PC-3 (cell line): ENCODE results near the gene ZNF221. TPM values are rescaled to one million over a fixed set of nuclear protein-coding genes. Genes with fewer than 3 reads are reported as not detected.

Experiments used
- ATAC-seq: fragments of 200-7000 bp; cut with Tn5 transposase; 2 replicates; pipeline ENCODE4 v1.9.1; 2020; ENCODE audit warnings: mild to moderate bottlenecking, moderate library complexity
- Bru-seq: library from RNA; stranded (reverse); fragments of 400-500 nt; gene quantifications from one replicate; lab custom pipeline; 2021; lab: Mats Ljungman, UMichigan
- BruChase-seq, 2 experiments: library from RNA; stranded (reverse); fragments of 400-500 nt; gene quantifications; one replicate each; lab custom pipeline; 2021; lab: Mats Ljungman, UMichigan
- BruUV-seq: library from RNA; stranded (reverse); fragments of 400-500 nt; replicated peaks from 2 replicates; lab custom pipeline; 2021; lab: Mats Ljungman, UMichigan
- CTCF ChIA-PET: fragments of 300-600 bp; sonication (Branson Sonifier 250); formaldehyde crosslinking; loops from one replicate; lab custom pipeline; 2022; ENCODE audit warnings: antibody characterized with exemption; lab: Charles Lee
- POLR2A ChIA-PET: fragments of 300-600 bp; sonication (Branson Sonifier 250); formaldehyde crosslinking; loops from one replicate; lab custom pipeline; 2022; ENCODE audit warnings: antibody characterized with exemption; ENCODE audit not compliant: unreplicated experiment; lab: Charles Lee
- DNase-seq: peaks from one replicate; pipeline ENCODE4 v3.0.0-alpha.2; 2015
- H2AFZ ChIP-seq: fragments of 300-600 bp; sonication (generic); 2 replicates; pipeline ENCODE4 v1.6.0; 2016; ENCODE audit warnings: antibody characterized with exemption, low read length
- H3F3A ChIP-seq: fragments of 300-600 bp; sonication (generic); one replicate; pipeline ENCODE4 v1.6.0; 2017; ENCODE audit warnings: antibody characterized with exemption, low read length, control low read depth, mild to moderate bottlenecking; ENCODE audit not compliant: unreplicated experiment
- H3K27ac ChIP-seq: fragments of 300-600 bp; sonication (generic); 2 replicates; pipeline ENCODE4 v1.5.1; 2016; ENCODE audit warnings: mild to moderate bottlenecking, low read length
- H3K27me3 ChIP-seq: fragments of 300-600 bp; sonication (generic); 2 replicates; pipeline ENCODE4 v1.6.1; 2016; ENCODE audit warnings: low read length, mixed read lengths
- H3K36me3 ChIP-seq: fragments of 300-600 bp; sonication (generic); 2 replicates; pipeline ENCODE4 v1.6.1; 2016; ENCODE audit warnings: low read depth, mixed run types, low read length, mixed read lengths
- H3K4me1 ChIP-seq: fragments of 300-600 bp; sonication (generic); 2 replicates; pipeline ENCODE4 v1.5.1; 2016; ENCODE audit warnings: low read length; ENCODE audit not compliant: insufficient read depth
- H3K4me2 ChIP-seq: fragments of 300-600 bp; sonication (generic); 2 replicates; pipeline ENCODE4 v1.6.0; 2016; ENCODE audit warnings: low read length
- H3K4me3 ChIP-seq: fragments of 300-600 bp; sonication (generic); 2 replicates; pipeline ENCODE4 v1.5.1; 2016; ENCODE audit warnings: mild to moderate bottlenecking, low read length, mixed read lengths
- H3K79me2 ChIP-seq: fragments of 300-600 bp; sonication (generic); 2 replicates; pipeline ENCODE4 v1.6.1; 2017; ENCODE audit warnings: low read length, mixed read lengths
- H3K9ac ChIP-seq: fragments of 300-600 bp; sonication (generic); 2 replicates; pipeline ENCODE4 v1.6.0; 2016; ENCODE audit warnings: mild to moderate bottlenecking, low read length
- H3K9me2 ChIP-seq: fragments of 300-600 bp; sonication (generic); replicated peaks from 2 replicates; pipeline ENCODE4 v1.6.1; 2016; ENCODE audit warnings: mixed run types, low read length, mixed read lengths
- H3K9me3 ChIP-seq: fragments of 300-600 bp; sonication (generic); 2 replicates; pipeline ENCODE4 v1.6.1; 2016; ENCODE audit warnings: low read length, mixed read lengths
- H4K20me1 ChIP-seq: fragments of 300-600 bp; sonication (generic); 2 replicates; pipeline ENCODE4 v1.6.1; 2016; ENCODE audit warnings: low read length, mixed read lengths
- EZH2 ChIP-seq: fragments of 300-600 bp; sonication (generic); IDR thresholded peaks from one replicate; pipeline ENCODE4 v1.6.1; 2017; ENCODE audit warnings: antibody characterized with exemption, mild to moderate bottlenecking, low read length; ENCODE audit not compliant: unreplicated experiment
- EZH2phosphoT487 ChIP-seq: fragments of 300-600 bp; sonication (generic); IDR thresholded peaks from 2 replicates; pipeline ENCODE4 v1.6.1; 2018; ENCODE audit warnings: mild to moderate bottlenecking, antibody characterized with exemption, low read length, borderline replicate concordance
- intact Hi-C: fragments of 100-400 bp; cut with micrococcal nuclease; formaldehyde crosslinking; loops from 2 replicates; pipeline ENCODE4 v1.9.0; 2023
- long read RNA-seq: library from polyadenylated mRNA; unstranded; transcript quantifications from one replicate; pipeline ENCODE4 v2.0.0, GENCODE V29; 2021; ENCODE audit not compliant: unreplicated experiment
- total RNA-seq: library from RNA; depleted of rRNA; stranded (reverse); fragments of >200 nt; gene quantifications from 2 replicates; pipeline ENCODE4 v1.2.3, GENCODE V29; 2014; rRNA removed
- TF ChIP-seq, protein P1 (sequence below): fragments of 300-600 bp; sonication (generic); conservative IDR thresholded peaks from 2 replicates; pipeline ENCODE4 v1.5.1; 2017; ENCODE audit warnings: antibody characterized with exemption, low read depth, mild to moderate bottlenecking, low read length

ZNF221 gene
- total RNA-seq, result 0.55 and 2.1 TPM in 2 replicates
- Bru-seq, nascent RNA, result percentile 46 among the genes with signal in this experiment
- percentile 41 among the genes with signal in this experiment for BruChase-seq, experiment 1, labeled RNA remaining after a 6-hour chase
- percentile 51 among the genes with signal in this experiment for BruChase-seq, experiment 2, labeled RNA remaining after a 2-hour chase
- long read RNA-seq, partial matches to known transcripts, result 0 of 1 reads
- long read RNA-seq, other reads (novel, unspliced or antisense), result 0 of 1 reads

DNA sequence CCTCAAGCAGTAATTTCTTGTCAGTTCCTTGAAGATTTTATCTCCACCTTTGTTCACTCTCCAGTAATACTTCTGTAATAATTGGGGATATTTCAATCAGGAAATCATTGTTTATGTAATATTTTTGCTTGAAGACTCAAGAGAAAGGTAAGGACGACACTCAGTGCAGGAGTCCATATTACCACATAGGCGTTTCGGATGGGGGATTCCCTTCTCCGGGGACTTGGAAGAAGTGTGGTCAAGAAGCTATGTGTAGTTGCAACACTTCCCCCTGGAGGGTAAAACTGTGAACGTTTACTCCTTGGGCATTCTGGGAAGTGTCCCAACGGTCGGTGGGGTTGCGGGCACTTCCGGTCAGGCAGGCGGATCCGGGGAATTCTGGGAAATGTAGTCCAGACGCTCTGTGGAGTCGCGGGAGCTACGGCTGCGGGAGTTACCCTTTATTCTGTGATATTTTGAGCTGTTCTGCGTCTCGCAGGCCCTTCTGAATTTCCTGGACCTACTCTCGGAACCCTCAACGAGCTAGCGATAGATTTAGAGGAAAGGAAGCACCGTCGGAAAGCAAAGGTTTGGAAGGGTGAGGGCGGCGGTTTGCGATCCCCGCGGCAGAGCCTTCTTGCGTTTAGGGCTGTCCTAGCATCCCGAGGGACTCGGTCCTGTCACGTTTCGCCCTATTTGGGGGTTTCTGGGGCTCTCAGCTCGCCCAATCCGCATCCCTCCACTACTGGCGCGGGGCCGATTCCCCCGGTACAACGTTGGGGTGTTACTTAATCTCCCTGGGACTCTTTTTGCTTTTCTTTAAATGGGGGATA lies at the start of gene ZNF221:
ZNF221 (plus strand) TSS at position 395 of the 812 bp plus-strand sequence. CDS start 11,499 bp downstream, outside the sequence.
- Histone ChIP-seq H3K9ac (peak within 1 kb of the TSS; percentile 61), H3K9me2 (no peaks in the 10 kb centered on the region), H3K4me1 (no peaks in the 10 kb centered on the region), H2AFZ (peak within 1 kb of the TSS; percentile 96), H3K79me2 (no peaks in the 10 kb centered on the region), H3F3A (no peaks in the 10 kb centered on the region), H3K4me3 (peak within 1 kb of the TSS; percentile 85), H3K4me2 (peak within 1 kb of the TSS; percentile 97), H3K27me3 (no peaks in the 10 kb centered on the region), H4K20me1 (no peaks in the 10 kb centered on the region), H3K9me3 (no peaks in the 10 kb centered on the region), H3K36me3 (no peaks in the 10 kb centered on the region), H3K27ac (no peak within 1 kb of the TSS)
- intact Hi-C loops, result loop anchor here (2.0 to 10.0 kb wide), 2 partner anchors 16 to 144 kb away; partner anchors contain the start of genes ZNF224 and ZNF45
- POLR2A ChIA-PET, result interaction anchor here (0.7 kb wide), 1 partner anchor 191 kb away, joined by 4 read pairs; no protein-coding TSS in a partner anchor
- CTCF ChIA-PET, result interaction anchor here (1.0 kb wide), 1 partner anchor 16 kb away, joined by 4 read pairs; the partner anchor contains the start of gene ZNF45
- ATAC-seq (peak; percentile 96), DNase-seq (peak; percentile 93)
- BruUV-seq, result TSS peak; percentile 82
- TF ChIP-seq, protein P1, sequence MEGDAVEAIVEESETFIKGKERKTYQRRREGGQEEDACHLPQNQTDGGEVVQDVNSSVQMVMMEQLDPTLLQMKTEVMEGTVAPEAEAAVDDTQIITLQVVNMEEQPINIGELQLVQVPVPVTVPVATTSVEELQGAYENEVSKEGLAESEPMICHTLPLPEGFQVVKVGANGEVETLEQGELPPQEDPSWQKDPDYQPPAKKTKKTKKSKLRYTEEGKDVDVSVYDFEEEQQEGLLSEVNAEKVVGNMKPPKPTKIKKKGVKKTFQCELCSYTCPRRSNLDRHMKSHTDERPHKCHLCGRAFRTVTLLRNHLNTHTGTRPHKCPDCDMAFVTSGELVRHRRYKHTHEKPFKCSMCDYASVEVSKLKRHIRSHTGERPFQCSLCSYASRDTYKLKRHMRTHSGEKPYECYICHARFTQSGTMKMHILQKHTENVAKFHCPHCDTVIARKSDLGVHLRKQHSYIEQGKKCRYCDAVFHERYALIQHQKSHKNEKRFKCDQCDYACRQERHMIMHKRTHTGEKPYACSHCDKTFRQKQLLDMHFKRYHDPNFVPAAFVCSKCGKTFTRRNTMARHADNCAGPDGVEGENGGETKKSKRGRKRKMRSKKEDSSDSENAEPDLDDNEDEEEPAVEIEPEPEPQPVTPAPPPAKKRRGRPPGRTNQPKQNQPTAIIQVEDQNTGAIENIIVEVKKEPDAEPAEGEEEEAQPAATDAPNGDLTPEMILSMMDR, result peak; percentile 53
- TF ChIP-seq EZH2, result no peak

DNA sequence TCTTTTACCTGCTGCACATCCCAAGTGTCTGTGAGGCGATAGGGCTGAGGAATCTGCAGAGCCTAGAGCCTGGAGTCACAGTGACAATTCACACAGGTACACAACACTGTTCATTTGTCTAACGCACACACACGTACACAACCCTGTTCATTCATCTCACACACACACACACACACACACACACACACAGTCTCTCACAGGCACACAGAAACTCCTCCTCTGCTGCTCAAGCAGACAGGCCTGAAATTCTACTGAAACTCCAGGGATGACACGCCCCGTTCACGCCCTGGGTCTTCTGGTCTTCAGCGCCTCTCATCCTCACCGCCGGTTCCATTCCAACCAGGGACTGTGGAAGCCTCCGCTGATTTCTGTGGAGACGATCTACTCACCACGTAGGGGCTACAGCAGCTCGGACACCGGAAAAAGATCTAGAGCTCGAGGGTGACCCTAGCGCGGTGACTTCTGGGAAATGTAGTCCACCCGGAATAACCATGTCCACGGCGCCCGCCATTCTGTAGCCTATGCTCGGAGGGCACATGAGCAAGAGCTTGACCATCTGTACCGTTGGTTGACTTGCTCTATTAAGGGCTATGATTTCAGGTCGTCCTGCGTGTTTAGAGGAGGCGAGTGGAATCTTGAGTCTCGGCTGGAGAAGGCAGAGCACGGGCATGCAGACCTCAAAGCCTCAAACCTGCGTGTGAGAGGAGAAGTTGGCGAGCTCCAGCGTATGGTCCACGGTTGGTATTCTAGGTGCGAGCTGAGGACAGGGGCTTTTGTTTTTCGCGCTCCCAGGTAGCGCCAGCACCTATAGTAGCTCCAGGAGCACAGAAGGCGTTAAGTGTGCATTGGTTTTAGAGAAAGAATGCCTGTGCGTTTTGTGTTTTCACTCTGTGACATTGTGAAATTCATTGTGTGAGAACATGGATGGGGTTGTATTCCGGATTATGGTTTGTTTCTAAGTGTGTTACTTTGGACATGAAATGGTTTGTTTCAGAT lies 49.3 kb upstream of the ZNF221 start:
- H3F3A ChIP-seq, result no peaks in the 10 kb centered on the region
- no peak overlapping the region for H2AFZ ChIP-seq
- no peaks in the 10 kb centered on the region for H3K27me3 ChIP-seq
- no peaks in the 10 kb centered on the region for H3K79me2 ChIP-seq
- ChIA-PET CTCF (no interaction called here), POLR2A (no interaction called here)
- no peaks in the 10 kb centered on the region for H3K9me3 ChIP-seq
- H3K4me3 ChIP-seq, result no peak overlapping the region
- no peak overlapping the region for H3K9ac ChIP-seq
- H4K20me1 ChIP-seq, result no peaks in the 10 kb centered on the region
- no TSS peak for BruUV-seq
- no peaks in the 10 kb centered on the region for H3K4me1 ChIP-seq
- no peak for TF ChIP-seq EZH2
- TF ChIP-seq, protein P1, result no peak
- TF ChIP-seq EZH2phosphoT487, result no peak
- DNase-seq (no peak), ATAC-seq (no peak)
- H3K36me3 ChIP-seq, result no peaks in the 10 kb centered on the region
- intact Hi-C loops, result no loop called here
- H3K9me2 ChIP-seq, result no peaks in the 10 kb centered on the region
- H3K27ac ChIP-seq, result no peak overlapping the region
- no peak overlapping the region for H3K4me2 ChIP-seq
